ENCODE measurements around the gene RANBP2. TPM values are rescaled to one million over a fixed set of nuclear protein-coding genes. Genes with fewer than 3 reads are reported as not detected.

Gene RANBP2
- total RNA-seq, 1 experiment from 2014 or later = 47.5 TPM

GRCh38 chr2:108805032-108805431 lies 85.8 kb downstream of the RANBP2 start:
- H3K36me3 ChIP-seq (ENCODE audit: low read depth) = peaks cover 13% of the 10 kb centered on the region
- no peak for TF ChIP-seq EZH2 (IDR thresholded peaks at IDR 0.05; ENCODE audit: low read depth)
- TF ChIP-seq CTCF (conservative IDR thresholded peaks at IDR 0.05) = no peak
- H3K9me3 ChIP-seq (ENCODE audit: insufficient read depth, low read depth) = peaks cover 8% of the 10 kb centered on the region; the same call in 1 of the 2 replicates
- no peaks in the 10 kb centered on the region for H4K20me1 ChIP-seq (ENCODE audit: insufficient read depth)
- intact Hi-C loops (cut with micrococcal nuclease; ENCODE audit: unreplicated experiment) = no loop called here
- no peaks in the 10 kb centered on the region; the same call in 1 of the 2 replicates for H3F3A ChIP-seq (ENCODE audit: insufficient read depth, low read depth)
- ChIA-PET POLR2A (ENCODE audit: unreplicated experiment) (no interaction called here), CTCF (interaction anchor here (0.6 kb wide), 1 partner anchor 1991 kb away, joined by 3 read pairs; no protein-coding TSS in a partner anchor)
- H2AFZ ChIP-seq = no peak overlapping the region
- DNase-seq = no peak
- no peaks in the 10 kb centered on the region for H3K9me2 ChIP-seq (ENCODE audit: insufficient read depth)
- no peaks in the 10 kb centered on the region for H3K27me3 ChIP-seq (ENCODE audit: insufficient read depth, low read depth)
- no TSS peak for BruUV-seq (replicated peaks)
- H3K27ac ChIP-seq = no peak overlapping the region
- 0 out of 2 replicates have a peak, but pooled peaks cover 8% of the 10 kb centered on the region for H3K79me2 ChIP-seq (ENCODE audit: low read depth)
- no peaks in the 10 kb centered on the region for H3K4me1 ChIP-seq (replicated peaks; ENCODE audit: insufficient read depth)
- no peak overlapping the region for H3K4me3 ChIP-seq
- H3K4me2 ChIP-seq = no peak overlapping the region

- Histone ChIP-seq H3K9me3 (ENCODE audit: insufficient read depth, low read depth) (peaks cover 12% of the 10 kb centered on the region; the same call in 1 of the 2 replicates), H3K79me2 (ENCODE audit: low read depth) (0 out of 2 replicates have a peak, but pooled peaks cover 8% of the 10 kb centered on the region), H3K9me2 (ENCODE audit: insufficient read depth) (no peaks in the 10 kb centered on the region), H3K4me3 (no peak overlapping the region), H3K4me1 (replicated peaks; ENCODE audit: insufficient read depth) (no peaks in the 10 kb centered on the region), H3K27me3 (ENCODE audit: insufficient read depth, low read depth) (no peaks in the 10 kb centered on the region), H4K20me1 (ENCODE audit: insufficient read depth) (no peaks in the 10 kb centered on the region), H3F3A (ENCODE audit: insufficient read depth, low read depth) (no peaks in the 10 kb centered on the region; the same call in 1 of the 2 replicates), H3K36me3 (ENCODE audit: low read depth) (peaks cover 16% of the 10 kb centered on the region), H3K27ac (no peak overlapping the region), H2AFZ (no peak overlapping the region), H3K4me2 (no peak overlapping the region)
- DNase-seq = no peak
- ChIA-PET CTCF (no interaction called here), POLR2A (ENCODE audit: unreplicated experiment) (no interaction called here)
- TF ChIP-seq CTCF (conservative IDR thresholded peaks at IDR 0.05) = no peak
- TF ChIP-seq EZH2 (IDR thresholded peaks at IDR 0.05; ENCODE audit: low read depth) = no peak
- intact Hi-C loops (cut with micrococcal nuclease; ENCODE audit: unreplicated experiment) = no loop called here
- no TSS peak for BruUV-seq (replicated peaks)
These were observed 86.5 kb downstream of the RANBP2 start for GRCh38 chr2:108805782-108806181.

- Histone ChIP-seq H3K27me3 (ENCODE audit: insufficient read depth, low read depth) (no peaks in the 10 kb centered on the region), H4K20me1 (ENCODE audit: insufficient read depth) (no peaks in the 10 kb centered on the region), H3K4me3 (no peak overlapping the region), H3K36me3 (ENCODE audit: low read depth) (peaks cover 16% of the 10 kb centered on the region), H3K4me1 (replicated peaks; ENCODE audit: insufficient read depth) (no peaks in the 10 kb centered on the region), H3K9me2 (ENCODE audit: insufficient read depth) (no peaks in the 10 kb centered on the region), H3K79me2 (ENCODE audit: low read depth) (0 out of 2 replicates have a peak, but pooled peaks cover 8% of the 10 kb centered on the region), H3K4me2 (no peak overlapping the region), H3K9me3 (ENCODE audit: insufficient read depth, low read depth) (peaks cover 12% of the 10 kb centered on the region; the same call in 1 of the 2 replicates), H2AFZ (no peak overlapping the region), H3K27ac (no peak overlapping the region), H3F3A (ENCODE audit: insufficient read depth, low read depth) (no peaks in the 10 kb centered on the region; the same call in 1 of the 2 replicates)
- TF ChIP-seq EZH2 (IDR thresholded peaks at IDR 0.05; ENCODE audit: low read depth) (no peak), CTCF (conservative IDR thresholded peaks at IDR 0.05) (no peak)
- CTCF ChIA-PET = no interaction called here
- POLR2A ChIA-PET (ENCODE audit: unreplicated experiment) = no interaction called here
- no TSS peak for BruUV-seq (replicated peaks)
- intact Hi-C loops (cut with micrococcal nuclease; ENCODE audit: unreplicated experiment) = no loop called here
- DNase-seq = no peak
These were observed 87.3 kb downstream of the RANBP2 start for GRCh38 chr2:108806371-108807113.
